Caco-2 (cell line): ENCODE data around the gene PPP1R27. TPM values are rescaled to one million over a fixed set of nuclear protein-coding genes. Genes with fewer than 3 reads are reported as not detected.
A peak's percentile ranks its signal among the peaks of the same experiment; 100 is the strongest.

ENCODE experiments used
- BruUV-seq: library from RNA; stranded (reverse); fragments of 400-500 nt; replicated peaks from 2 replicates; lab custom pipeline; 2021; lab: Mats Ljungman, UMichigan
- CTCF ChIA-PET: fragments of 300-600 bp; sonication (Branson Sonifier 250); formaldehyde crosslinking; loops from one replicate; lab custom pipeline; 2022; ENCODE audit warnings: antibody characterized with exemption; lab: Charles Lee
- POLR2A ChIA-PET: fragments of 300-600 bp; sonication (Branson Sonifier 250); formaldehyde crosslinking; loops from one replicate; lab custom pipeline; 2022; ENCODE audit warnings: antibody characterized with exemption; lab: Charles Lee
- DNase-seq, 2 experiments: peaks; one replicate each; pipeline versions ENCODE4 v3.0.0 to v3.0.0-alpha.2; 2020 to 2022
- H3K27me3 ChIP-seq: replicated peaks from 2 replicates; pipeline ENCODE4 v1.6.0; 2011; ENCODE audit warnings: low read length; ENCODE audit not compliant: control insufficient read depth, insufficient read depth
- H3K36me3 ChIP-seq: 2 replicates; pipeline ENCODE4 v1.5.1; 2011; ENCODE audit warnings: low read length; ENCODE audit not compliant: control insufficient read depth, insufficient read depth
- H3K4me1 ChIP-seq: fragments of 250-450 bp; sonication (Bioruptor Pico); 2 replicates; pipeline ENCODE4 v1.5.1; 2020; ENCODE audit warnings: mild to moderate bottlenecking
- H3K4me3 ChIP-seq: 2 replicates; pipeline ENCODE4 v1.5.1; 2011; ENCODE audit warnings: low read depth, mild to moderate bottlenecking, control low read depth, low read length
- H3K9me3 ChIP-seq: fragments of 250-450 bp; sonication (Bioruptor Pico); 2 replicates; pipeline ENCODE4 v1.5.1; 2020; ENCODE audit warnings: mild to moderate bottlenecking, moderate library complexity
- H3K27ac Mint-ChIP-seq: one replicate; pipeline ENCODE4 v1.8.0; 2022; ENCODE audit warnings: mixed read lengths; ENCODE audit not compliant: unreplicated experiment
- H3K27me3 Mint-ChIP-seq: one replicate; pipeline ENCODE4 v1.8.0; 2022; ENCODE audit warnings: mixed read lengths; ENCODE audit not compliant: insufficient read depth, unreplicated experiment
- H3K36me3 Mint-ChIP-seq: one replicate; pipeline ENCODE4 v1.8.0; 2022; ENCODE audit warnings: mild to moderate bottlenecking, mixed read lengths; ENCODE audit not compliant: insufficient read depth, unreplicated experiment
- H3K4me1 Mint-ChIP-seq: one replicate; pipeline ENCODE4 v1.8.0; 2022; ENCODE audit warnings: low read depth, mixed read lengths; ENCODE audit not compliant: unreplicated experiment
- H3K4me3 Mint-ChIP-seq: one replicate; pipeline ENCODE4 v1.8.0; 2022; ENCODE audit warnings: mild to moderate bottlenecking, moderate library complexity, mixed read lengths; ENCODE audit not compliant: unreplicated experiment
- H3K9me3 Mint-ChIP-seq: one replicate; pipeline ENCODE4 v1.8.0; 2022; ENCODE audit warnings: mixed read lengths; ENCODE audit not compliant: unreplicated experiment
- CTCF ChIP-seq, 2 experiments: fragments of 200-600 bp in 1 of 2; IDR thresholded peaks; 1 replicate in 1 of 2; 2 replicates in 1 of 2; pipeline versions ENCODE4 v1.5.1 to v1.8.0; 2011 to 2022; ENCODE audit warnings: antibody characterized with exemption in 1 of 2, control low read depth in 1 of 2, inconsistent platforms in 1 of 2, low read depth in 1 of 2, low read length in 1 of 2, mild to moderate bottlenecking in 1 of 2, moderate library complexity in 1 of 2; ENCODE audit not compliant: insufficient read depth in 1 of 2, severe bottlenecking in 1 of 2, unreplicated experiment in 1 of 2
- intact Hi-C: fragments of 100-400 bp; cut with micrococcal nuclease; formaldehyde crosslinking; loops from one replicate; pipeline ENCODE4 v1.10.0; 2022; ENCODE audit not compliant: unreplicated experiment
- total RNA-seq: library from RNA; stranded (reverse); gene quantifications from 2 replicates; pipeline ENCODE4 v1.2.3, GENCODE V29; 2022

Gene PPP1R27
- total RNA-seq, 1 experiment from 2014 or later = 0.93 TPM

GRCh38 chr17:81858170-81858966 is 23.5 kb upstream of the PPP1R27 start:
- no peak for DNase-seq
- Histone ChIP-seq H3K4me3 (peak overlapping the region; percentile 84), H3K9me3 (no peaks in the 10 kb centered on the region), H3K27me3 (no peaks in the 10 kb centered on the region), H3K4me1 (peaks cover 17% of the 10 kb centered on the region), H3K36me3 (peaks cover 8% of the 10 kb centered on the region)
- TF ChIP-seq CTCF (IDR thresholded peaks at IDR 0.05; ENCODE audit: insufficient read depth in 1 of 2, low read depth in 1 of 2, low read length in 1 of 2, severe bottlenecking in 1 of 2, unreplicated experiment in 1 of 2) = no peak
- H3K4me1 Mint-ChIP-seq = peaks cover 16% of the 10 kb centered on the region
- peak overlapping the region; percentile 89 for H3K4me3 Mint-ChIP-seq
- no TSS peak for BruUV-seq
- H3K27ac Mint-ChIP-seq = peak overlapping the region; percentile 94
- peaks cover 98% of the 10 kb centered on the region for H3K36me3 Mint-ChIP-seq
- H3K9me3 Mint-ChIP-seq = no peaks in the 10 kb centered on the region
- intact Hi-C loops = no loop called here
- no peaks in the 10 kb centered on the region for H3K27me3 Mint-ChIP-seq
- CTCF ChIA-PET = interaction anchor here (0.5 to 1.2 kb wide), 2 partner anchors 37 to 189 kb away, joined by 3 to 4 read pairs; no protein-coding TSS in a partner anchor
- POLR2A ChIA-PET = interaction anchor here (0.8 kb wide), 1 partner anchor 25 kb away, joined by 8 read pairs; the partner anchor contains the start of gene MCRIP1

DNA sequence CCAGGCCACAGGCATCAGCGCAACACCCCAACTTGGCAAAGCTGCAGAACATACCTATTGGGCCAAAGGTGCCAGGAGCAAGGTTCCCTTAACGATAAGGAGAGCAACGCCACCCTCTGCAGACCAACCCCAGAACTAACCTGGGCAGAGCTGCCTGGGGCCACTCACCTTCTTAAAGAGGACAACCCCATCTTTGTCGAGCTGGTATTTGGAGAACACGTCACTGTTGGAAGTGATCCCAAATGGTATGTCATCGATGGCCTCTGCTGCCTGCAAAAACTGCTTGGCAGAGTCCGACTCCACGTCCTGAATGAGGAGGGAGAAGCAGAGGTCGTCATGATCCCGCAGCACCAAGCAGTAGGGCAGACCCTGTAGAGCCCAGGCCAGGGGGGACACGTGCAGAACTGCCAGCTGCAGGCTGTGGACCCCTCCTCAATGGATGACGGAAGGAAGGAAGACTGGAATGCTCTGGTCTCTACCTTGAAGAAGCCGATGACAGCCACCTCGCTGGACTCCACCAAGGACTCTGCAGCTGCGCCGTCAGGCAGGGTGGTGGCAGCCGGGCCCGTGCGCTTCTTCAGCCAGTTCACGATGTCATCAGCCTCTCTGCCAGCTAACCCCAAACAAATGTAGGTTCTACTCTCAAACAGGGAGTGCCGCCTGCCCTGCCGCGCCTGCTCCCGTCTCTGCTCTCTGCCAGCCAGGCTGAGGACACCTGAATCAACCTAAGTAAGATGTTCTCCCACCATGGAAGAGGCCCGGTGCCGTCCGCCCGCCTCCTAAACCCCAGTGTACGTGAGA is 20.3 kb upstream of the PPP1R27 start:
- peaks cover 11% of the 10 kb centered on the region for H3K36me3 ChIP-seq
- H3K9me3 ChIP-seq = no peaks in the 10 kb centered on the region
- H3K36me3 Mint-ChIP-seq = peaks cover 100% of the 10 kb centered on the region
- no peak overlapping the region for H3K4me3 ChIP-seq
- H3K27ac Mint-ChIP-seq = no peak overlapping the region
- peak in 1 of 2 experiments; percentile 33 for TF ChIP-seq CTCF (IDR thresholded peaks at IDR 0.05; ENCODE audit: insufficient read depth in 1 of 2, low read depth in 1 of 2, low read length in 1 of 2, severe bottlenecking in 1 of 2, unreplicated experiment in 1 of 2)
- CTCF ChIA-PET = interaction anchor here (0.8 kb wide), 2 partner anchors 48 to 119 kb away, joined by 3 to 6 read pairs; no protein-coding TSS in a partner anchor
- no peaks in the 10 kb centered on the region for H3K27me3 Mint-ChIP-seq
- H3K4me1 Mint-ChIP-seq = peaks cover 7% of the 10 kb centered on the region
- H3K4me1 ChIP-seq = peaks cover 10% of the 10 kb centered on the region
- no TSS peak for BruUV-seq
- intact Hi-C loops = no loop called here
- POLR2A ChIA-PET = interaction anchor here (0.6 to 0.7 kb wide), 4 partner anchors 30 to 299 kb away, joined by 3 to 6 read pairs (median 4); partner anchors contain the start of gene PCYT2
- no peak overlapping the region for H3K4me3 Mint-ChIP-seq
- H3K27me3 ChIP-seq = no peaks in the 10 kb centered on the region
- H3K9me3 Mint-ChIP-seq = no peaks in the 10 kb centered on the region
- no peak for DNase-seq

DNA sequence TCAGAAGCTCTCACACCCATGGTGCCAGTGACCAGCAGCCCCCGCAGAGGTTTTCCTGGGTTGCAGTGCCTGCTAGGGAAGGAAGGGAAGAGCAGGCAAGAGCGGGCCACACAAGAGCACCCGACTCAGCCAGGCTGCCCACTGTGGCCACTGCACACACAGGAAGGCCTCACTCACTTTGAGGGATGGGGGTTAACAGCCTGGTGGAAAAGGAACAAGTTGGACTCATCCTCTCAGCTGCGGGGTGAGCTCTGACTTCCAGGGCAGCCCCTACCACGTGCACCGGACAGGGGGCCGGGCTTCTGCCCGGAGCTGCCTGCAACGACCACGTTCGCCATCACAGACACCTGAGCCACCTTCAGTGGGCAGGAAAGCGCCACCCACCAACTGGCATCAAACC is 17.4 kb upstream of the PPP1R27 start:
- peaks cover 96% of the 10 kb centered on the region for H3K36me3 Mint-ChIP-seq

More for the DNA sequence above, 17.4 kb upstream of the PPP1R27 start:
- no TSS peak for BruUV-seq
- Mint-ChIP-seq H3K27ac (no peak overlapping the region), H3K4me3 (no peak overlapping the region), H3K27me3 (no peaks in the 10 kb centered on the region), H3K4me1 (no peaks in the 10 kb centered on the region), H3K9me3 (no peaks in the 10 kb centered on the region)
- no peak for DNase-seq
- Histone ChIP-seq H3K4me1 (no peaks in the 10 kb centered on the region), H3K27me3 (no peaks in the 10 kb centered on the region), H3K36me3 (peaks cover 6% of the 10 kb centered on the region), H3K9me3 (no peaks in the 10 kb centered on the region), H3K4me3 (no peak overlapping the region)
- ChIA-PET CTCF (no interaction called here), POLR2A (no interaction called here)
- intact Hi-C loops = no loop called here
- TF ChIP-seq CTCF (IDR thresholded peaks at IDR 0.05; ENCODE audit: insufficient read depth in 1 of 2, low read depth in 1 of 2, low read length in 1 of 2, severe bottlenecking in 1 of 2, unreplicated experiment in 1 of 2) = no peak
